ENCODE data around the gene TERB1.

TERB1 gene

GRCh38 chr16:66801320-66802105 is at the start of gene TERB1:
TSS of gene TERB1 (minus strand) at chr16:66801584. CDS start at chr16:66796798, 4,786 bp downstream.
- FAIRE-seq (no peak), DNase-seq (ENCODE audit: insufficient read length, low spot score) (no peak)

GRCh38 chr16:66850115-66850815 is 48.9 kb upstream of the TERB1 start:
- no peak for DNase-seq (ENCODE audit: insufficient read length, low spot score)

GRCh38 chr16:66849549-66849948 is 48.2 kb upstream of the TERB1 start:
- DNase-seq (ENCODE audit: insufficient read length, low spot score), result no peak
- FAIRE-seq, result peak; percentile 40

More at GRCh38 chr16:66850115-66850815, 48.9 kb upstream of the TERB1 start:
- FAIRE-seq, result no peak

GRCh38 chr16:66849021-66849420 is 47.6 kb upstream of the TERB1 start:
- FAIRE-seq (no peak), DNase-seq (ENCODE audit: insufficient read length, low spot score) (no peak)

- no peak for DNase-seq (ENCODE audit: insufficient read length, low spot score)
- FAIRE-seq, result no peak
Measured at GRCh38 chr16:66848172-66848571, 46.8 kb upstream of the TERB1 start.

- no peak for FAIRE-seq
Measured at GRCh38 chr16:66847533-66848067, 46.2 kb upstream of the TERB1 start.

GRCh38 chr16:66846831-66847230 is 45.4 kb upstream of the TERB1 start:
- FAIRE-seq, result peak; percentile 48
- DNase-seq (ENCODE audit: insufficient read length, low spot score), result no peak

More at GRCh38 chr16:66847533-66848067, 46.2 kb upstream of the TERB1 start:
- no peak for DNase-seq (ENCODE audit: insufficient read length, low spot score)

- FAIRE-seq, result no peak
- no peak for DNase-seq (ENCODE audit: insufficient read length, low spot score)
Measured at GRCh38 chr16:66846266-66846665, 44.9 kb upstream of the TERB1 start.

GRCh38 chr16:66845791-66846221 is 44.4 kb upstream of the TERB1 start:
- no peak for DNase-seq (ENCODE audit: insufficient read length, low spot score)
- no peak for FAIRE-seq

GRCh38 chr16:66845080-66845410 is 43.7 kb upstream of the TERB1 start:
- no peak for DNase-seq (ENCODE audit: insufficient read length, low spot score)
- FAIRE-seq, result no peak

- FAIRE-seq, result no peak
Measured at GRCh38 chr16:66844342-66845079, 43.1 kb upstream of the TERB1 start, which contains the start of gene CA7. TSS of gene CA7 (plus strand) at chr16:66844414. CDS start at chr16:66844488, 74 bp downstream.

GRCh38 chr16:66844009-66844341 is 42.6 kb upstream of the TERB1 start:
- no peak for FAIRE-seq
- no peak for DNase-seq (ENCODE audit: insufficient read length, low spot score)

More at GRCh38 chr16:66844342-66845079, 43.1 kb upstream of the TERB1 start, which contains the start of gene CA7:
- no peak for DNase-seq (ENCODE audit: insufficient read length, low spot score)

GRCh38 chr16:66843191-66843590 is 41.8 kb upstream of the TERB1 start:
- FAIRE-seq (no peak), DNase-seq (ENCODE audit: insufficient read length, low spot score) (no peak)

- DNase-seq (ENCODE audit: insufficient read length, low spot score) (no peak), FAIRE-seq (no peak)
Measured at GRCh38 chr16:66842765-66843164, 41.4 kb upstream of the TERB1 start.

- DNase-seq (ENCODE audit: insufficient read length, low spot score) (no peak), FAIRE-seq (no peak)
Measured at GRCh38 chr16:66841366-66841765, 40.0 kb upstream of the TERB1 start.

GRCh38 chr16:66840883-66841282 is 39.5 kb upstream of the TERB1 start:
- DNase-seq (ENCODE audit: insufficient read length, low spot score) (no peak), FAIRE-seq (no peak)

GRCh38 chr16:66834746-66835145 is 33.4 kb upstream of the TERB1 start:
- no peak for DNase-seq (ENCODE audit: insufficient read length, low spot score)
- no peak for FAIRE-seq

GRCh38 chr16:66832661-66833305 is 31.4 kb upstream of the TERB1 start:
- FAIRE-seq (peak; percentile 36), DNase-seq (ENCODE audit: insufficient read length, low spot score) (no peak)

- peak; percentile 48 for FAIRE-seq
- DNase-seq (ENCODE audit: insufficient read length, low spot score), result no peak
Measured at GRCh38 chr16:66832190-66832589, 30.8 kb upstream of the TERB1 start.
